CD14-positive monocyte (primary cell): ENCODE results near the gene RAPH1. TPM values are rescaled to one million over a fixed set of nuclear protein-coding genes. Genes with fewer than 3 reads are reported as not detected.

ENCODE experiments used
- DNase-seq, 3 donors: peaks; one replicate each; pipeline ENCODE4 v3.0.0-alpha.2; 2011 to 2022
- H2AFZ ChIP-seq: 2 replicates; pipeline ENCODE4 v1.6.0; 2012; ENCODE audit warnings: mild to moderate bottlenecking, low read depth, low read length, inconsistent platforms; ENCODE audit not compliant: insufficient read depth, poor library complexity, severe bottlenecking
- H3K27ac ChIP-seq, 2 donors: 1 replicate in 1 of 2; 2 replicates in 1 of 2; pipeline ENCODE4 v1.5.1; 2012 to 2013; ENCODE audit warnings: low read length in 2 of 2, control low read depth in 1 of 2, inconsistent platforms in 1 of 2, low read depth in 1 of 2, mild to moderate bottlenecking in 1 of 2
- H3K27me3 ChIP-seq, 2 donors: one replicate each; pipeline versions ENCODE4 v1.6.0 to v1.6.1; 2011 to 2013; ENCODE audit warnings: low read length in 2 of 2; ENCODE audit not compliant: control insufficient read depth in 2 of 2, insufficient read depth in 2 of 2
- H3K36me3 ChIP-seq, 2 donors: replicated peaks in 1 of 2; 1 replicate in 1 of 2; 2 replicates in 1 of 2; pipeline versions ENCODE4 v1.5.1 to v1.6.1; 2012 to 2013; ENCODE audit warnings: low read length in 2 of 2, control low read depth in 1 of 2, inconsistent platforms in 1 of 2, mild to moderate bottlenecking in 1 of 2; ENCODE audit not compliant: insufficient read depth in 2 of 2, control insufficient read depth in 1 of 2
- H3K4me1 ChIP-seq, 2 donors: 1 replicate in 1 of 2; 2 replicates in 1 of 2; pipeline versions ENCODE4 v1.5.1 to v1.6.1; 2012 to 2013; ENCODE audit warnings: low read length in 2 of 2, control low read depth in 1 of 2, inconsistent platforms in 1 of 2, mild to moderate bottlenecking in 1 of 2, moderate library complexity in 1 of 2; ENCODE audit not compliant: insufficient read depth in 2 of 2, control insufficient read depth in 1 of 2
- H3K4me2 ChIP-seq: replicated peaks from 2 replicates; pipeline ENCODE3; 2012; ENCODE audit warnings: low read length, moderate library complexity, mild to moderate bottlenecking; ENCODE audit not compliant: poor library complexity, severe bottlenecking; ENCODE audit errors: extremely low read depth
- H3K4me3 ChIP-seq, 3 experiments: fragments of 200-600 bp in 1 of 3; sonication (generic) in 1 of 3; replicated peaks in 1 of 3; 1 replicate in 2 of 3; 2 replicates in 1 of 3; pipeline ENCODE4 v1.5.1; 2011 to 2013; ENCODE audit warnings: low read length in 3 of 3, mild to moderate bottlenecking in 3 of 3, control low read depth in 2 of 3, low read depth in 2 of 3, inconsistent platforms in 1 of 3, moderate library complexity in 1 of 3
- H3K79me2 ChIP-seq: 2 replicates; pipeline ENCODE4 v1.6.0; 2012; ENCODE audit warnings: mild to moderate bottlenecking, control low read depth, inconsistent platforms, low read length, moderate library complexity; ENCODE audit not compliant: insufficient read depth
- H3K9ac ChIP-seq: 2 replicates; pipeline ENCODE4 v1.6.0; 2017; ENCODE audit warnings: low read length, mild to moderate bottlenecking; ENCODE audit not compliant: insufficient read depth, poor library complexity, severe bottlenecking
- H3K9me3 ChIP-seq, 2 donors: replicated peaks in 1 of 2; 1 replicate in 1 of 2; 2 replicates in 1 of 2; pipeline versions ENCODE4 v1.5.1 to v1.6.1; 2012 to 2013; ENCODE audit warnings: low read length in 2 of 2, control low read depth in 1 of 2; ENCODE audit not compliant: control insufficient read depth in 1 of 2, insufficient read depth in 1 of 2
- H4K20me1 ChIP-seq: 2 replicates; pipeline ENCODE4 v1.6.0; 2012; ENCODE audit warnings: mild to moderate bottlenecking, low read length, control low read depth, moderate library complexity; ENCODE audit not compliant: insufficient read depth
- H3K27ac Mint-ChIP-seq, 7 donors: one replicate each; pipeline ENCODE4 v1.8.0; 2020; ENCODE audit warnings: mild to moderate bottlenecking in 7 of 7, mixed read lengths in 7 of 7, moderate library complexity in 6 of 7, inconsistent platforms in 2 of 7
- H3K27me3 Mint-ChIP-seq, 3 donors: one replicate each; pipeline ENCODE4 v1.8.0; 2021 to 2022; ENCODE audit warnings: low read depth in 3 of 3, mild to moderate bottlenecking in 3 of 3, mixed read lengths in 3 of 3, moderate library complexity in 3 of 3, inconsistent platforms in 1 of 3
- H3K36me3 Mint-ChIP-seq, 2 donors: one replicate each; pipeline ENCODE4 v1.8.0; 2020; ENCODE audit warnings: mixed read lengths in 2 of 2, inconsistent platforms in 1 of 2, mild to moderate bottlenecking in 1 of 2
- H3K4me1 Mint-ChIP-seq: one replicate; pipeline ENCODE4 v1.8.0; 2020; ENCODE audit warnings: mild to moderate bottlenecking, mixed read lengths
- H3K4me3 Mint-ChIP-seq, 2 donors: one replicate each; pipeline ENCODE4 v1.8.0; 2020; ENCODE audit warnings: mild to moderate bottlenecking in 2 of 2, mixed read lengths in 2 of 2, moderate library complexity in 1 of 2
- H3K9me3 Mint-ChIP-seq, 7 donors: one replicate each; pipeline ENCODE4 v1.8.0; 2020 to 2022; ENCODE audit warnings: mixed read lengths in 7 of 7, mild to moderate bottlenecking in 6 of 7, moderate library complexity in 6 of 7, inconsistent platforms in 2 of 7
- CTCF ChIP-seq: fragments of 200-600 bp; IDR thresholded peaks from one replicate; pipeline ENCODE4 v1.8.0; 2022; ENCODE audit warnings: antibody characterized with exemption, mild to moderate bottlenecking
- WGBS: methylation state at CpG from one replicate; pipeline ENCODE4 v1.1.5; 2013; ENCODE audit warnings: missing lambda C conversion rate; ENCODE audit not compliant: insufficient coverage; 5-methylcytosine and 5-hydroxymethylcytosine counted together
- intact Hi-C, 2 donors: fragments of 100-400 bp; cut with micrococcal nuclease; formaldehyde crosslinking; loops; one replicate each; pipeline versions ENCODE4 v1.15.0 to v1.15.1; 2023
- polyA plus RNA-seq, 3 donors: library from polyadenylated mRNA; depleted of rRNA in 1 of 3; unstranded in 2 of 3; stranded (reverse) in 1 of 3; fragments of 300-500 nt in 2 of 3; fragments of >200 nt in 1 of 3; fragmentation: Illumina TruSeq in 2 of 3; gene quantifications; 1 replicate in 2 of 3; 2 replicates in 1 of 3; pipeline ENCODE4 v1.2.3, GENCODE V29; 2012 to 2021

Gene RAPH1
- polyA plus RNA-seq, 3 donors = 3.8 to 5.1 (median 4.5) TPM

DNA sequence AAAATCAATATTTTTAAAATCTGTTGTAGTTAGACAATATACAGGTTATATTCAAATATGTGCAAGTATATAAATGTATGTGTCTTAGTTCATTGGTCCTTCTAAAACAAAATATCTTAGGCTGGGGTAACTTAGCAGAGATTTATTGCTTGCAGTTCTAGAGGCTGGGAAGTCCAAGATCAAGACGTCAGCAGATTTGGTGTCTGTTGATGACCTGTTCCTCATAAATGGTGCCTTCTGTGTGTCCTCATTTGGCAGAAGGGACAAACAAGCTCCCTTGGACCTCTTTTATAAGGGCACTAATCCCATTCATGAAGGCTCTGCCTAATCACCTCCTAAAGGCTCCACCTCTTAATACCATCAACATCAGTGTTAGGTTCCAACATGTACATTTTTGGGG lies 175.7 kb downstream of the RAPH1 start:
- no peaks in the 10 kb centered on the region for H4K20me1 ChIP-seq
- Mint-ChIP-seq H3K9me3 (peaks cover 0 to 4% (median 2%) of the 10 kb centered on the region in 7 donors), H3K27me3 (no peaks in the 10 kb centered on the region), H3K36me3 (no peaks in the 10 kb centered on the region), H3K4me3 (no peak overlapping the region), H3K4me1 (peaks cover 2% of the 10 kb centered on the region), H3K27ac (no peak overlapping the region)
- H3K36me3 ChIP-seq = no peaks in the 10 kb centered on the region
- TF ChIP-seq CTCF = no peak
- H3K9me3 ChIP-seq = no peaks in the 10 kb centered on the region
- H3K27ac ChIP-seq = no peak overlapping the region
- H3K4me2 ChIP-seq = no peak overlapping the region
- H3K9ac ChIP-seq = no peak overlapping the region
- no peak for DNase-seq
- no peaks in the 10 kb centered on the region for H3K79me2 ChIP-seq
- no peaks in the 10 kb centered on the region for H3K27me3 ChIP-seq
- no peak overlapping the region for H2AFZ ChIP-seq
- H3K4me3 ChIP-seq = no peak overlapping the region
- intact Hi-C loops = no loop called here
- H3K4me1 ChIP-seq = no peaks in the 10 kb centered on the region
- WGBS = 100% methylated on average over 1 of the region's 1 CpG

DNA sequence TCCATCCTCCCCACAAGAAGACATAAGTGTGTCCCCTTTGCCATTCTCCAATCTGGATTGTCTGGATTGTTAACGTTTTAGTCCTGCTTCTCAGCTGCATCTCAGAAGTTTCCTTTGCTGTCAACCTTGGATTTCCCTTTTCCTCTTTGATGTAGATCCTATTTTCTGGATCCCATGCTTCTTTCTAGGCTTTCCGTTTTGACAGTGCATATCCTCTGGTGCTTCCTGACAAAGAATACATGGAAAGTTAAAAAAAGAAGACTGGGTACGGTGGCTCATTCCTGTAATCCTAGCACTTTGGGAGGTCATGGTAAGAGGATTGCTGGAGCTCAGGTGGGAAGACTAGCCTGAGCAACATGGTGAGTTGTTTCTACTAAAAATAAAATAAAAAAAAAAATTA lies 180.1 kb downstream of the RAPH1 start:
- Mint-ChIP-seq H3K9me3 (peaks cover 0 to 6% (median 2%) of the 10 kb centered on the region in 7 donors), H3K36me3 (no peaks in the 10 kb centered on the region), H3K4me1 (no peaks in the 10 kb centered on the region), H3K4me3 (no peak overlapping the region), H3K27ac (no peak overlapping the region), H3K27me3 (no peaks in the 10 kb centered on the region)
- Histone ChIP-seq H3K4me1 (no peaks in the 10 kb centered on the region), H3K4me3 (no peak overlapping the region), H3K4me2 (no peak overlapping the region), H3K79me2 (no peaks in the 10 kb centered on the region), H3K27me3 (no peaks in the 10 kb centered on the region), H3K27ac (no peak overlapping the region), H3K9me3 (no peaks in the 10 kb centered on the region), H3K36me3 (no peaks in the 10 kb centered on the region), H3K9ac (no peak overlapping the region), H2AFZ (no peak overlapping the region), H4K20me1 (no peaks in the 10 kb centered on the region)
- WGBS = 86% methylated on average over 2 of the region's 3 CpGs
- no peak for DNase-seq
- no peak for TF ChIP-seq CTCF
- intact Hi-C loops = no loop called here
